GM12872 (cell line): ENCODE results near the gene PID1.

Source experiments
- CTCF ChIP-seq: IDR thresholded peaks from 3 replicates; pipeline ENCODE4 v1.5.1; 2011; ENCODE audit warnings: low read depth, mild to moderate bottlenecking, low read length, moderate library complexity; ENCODE audit not compliant: insufficient read depth

Gene PID1, protein sequence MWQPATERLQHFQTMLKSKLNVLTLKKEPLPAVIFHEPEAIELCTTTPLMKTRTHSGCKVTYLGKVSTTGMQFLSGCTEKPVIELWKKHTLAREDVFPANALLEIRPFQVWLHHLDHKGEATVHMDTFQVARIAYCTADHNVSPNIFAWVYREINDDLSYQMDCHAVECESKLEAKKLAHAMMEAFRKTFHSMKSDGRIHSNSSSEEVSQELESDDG

GRCh38 chr2:229270551-229271410 lies at the start of gene PID1:
Gene PID1 (minus strand): TSS chr2:229271287. CDS start chr2:229271043, 244 bp downstream.
- TF ChIP-seq CTCF, result no peak

- no peak for TF ChIP-seq CTCF
Observed at GRCh38 chr2:229319558-229319957, 48.5 kb upstream of the PID1 start.

DNA sequence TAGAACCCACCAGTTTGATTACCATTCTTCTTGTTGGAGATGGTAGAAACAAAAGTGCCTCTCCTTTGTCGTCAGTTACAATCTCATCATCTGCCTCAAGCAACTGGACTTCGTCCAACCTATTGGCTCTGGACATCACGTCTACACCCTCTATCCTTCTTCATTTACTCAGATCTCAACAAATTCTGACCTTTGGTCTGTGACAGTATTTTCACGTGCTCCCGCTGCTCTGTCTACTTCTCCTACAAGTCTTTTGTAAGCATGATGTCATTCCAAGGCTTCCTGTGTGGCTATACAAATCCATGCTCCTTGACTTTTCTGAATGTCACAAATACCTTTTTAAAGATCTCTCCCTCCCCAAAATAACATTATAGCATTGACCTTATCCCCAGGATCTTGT lies 43.0 kb upstream of the PID1 start:
- TF ChIP-seq CTCF, result no peak

DNA sequence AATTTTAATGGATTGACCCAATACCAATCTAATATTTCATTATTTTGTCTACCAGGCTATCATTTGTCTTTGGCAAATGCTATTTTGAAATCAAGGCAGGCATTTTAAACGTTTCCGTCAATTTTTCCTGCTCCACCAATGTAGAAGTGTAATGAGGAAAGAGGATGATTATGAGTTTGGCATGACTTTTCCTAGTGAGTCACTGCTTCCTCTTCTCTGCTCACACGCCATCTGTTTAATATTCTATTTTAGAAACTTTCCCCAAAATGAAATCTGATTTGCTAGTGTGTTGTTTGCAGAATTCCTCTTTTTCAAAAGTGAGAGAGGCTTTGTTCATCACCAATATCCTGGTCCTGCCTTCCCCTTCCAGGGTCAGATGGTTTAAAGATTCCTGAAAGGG lies 42.5 kb upstream of the PID1 start:
- TF ChIP-seq CTCF, result no peak

GRCh38 chr2:229301237-229301636 lies 30.1 kb upstream of the PID1 start:
- no peak for TF ChIP-seq CTCF

DNA sequence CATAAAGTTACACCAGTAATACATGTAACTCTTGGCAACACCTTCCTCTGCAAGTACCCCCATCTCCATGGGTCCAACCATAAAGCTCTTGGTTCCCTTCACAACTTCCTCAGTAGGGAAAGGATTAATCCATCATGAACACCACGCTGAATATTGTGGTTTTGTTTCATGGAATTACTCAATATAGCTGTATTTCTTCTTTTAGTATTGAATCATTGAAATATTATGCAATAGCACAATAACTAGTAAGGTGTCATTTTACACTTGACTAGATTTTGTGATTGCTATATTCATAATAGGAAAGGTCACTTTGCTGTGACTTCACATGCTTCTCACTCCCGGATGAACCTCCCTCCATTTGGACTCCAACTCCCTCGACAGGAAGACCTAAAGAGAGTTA lies 29.7 kb upstream of the PID1 start:
- TF ChIP-seq CTCF, result no peak

- no peak for TF ChIP-seq CTCF
Observed at GRCh38 chr2:229300371-229300770, 29.3 kb upstream of the PID1 start.
